Upper lobe of right lung (tissue), 1 donor: ENCODE data around the gene ZCCHC17. TPM values are rescaled to one million over a fixed set of nuclear protein-coding genes. Genes with fewer than 3 reads are reported as not detected.

ENCODE experiments used
- ATAC-seq: fragments of 200-7000 bp; cut with Tn5 transposase; one replicate; pipeline ENCODE4 v1.9.1; 2020; ENCODE audit warnings: mild to moderate bottlenecking, moderate library complexity
- DNase-seq: peaks from one replicate; pipeline ENCODE4 v3.0.0-alpha.2; 2020
- H3K27ac ChIP-seq: fragments of 200-600 bp; one replicate; pipeline ENCODE4 v1.8.0; 2022
- H3K27me3 ChIP-seq: fragments of 200-600 bp; one replicate; pipeline ENCODE4 v1.8.0; 2022; ENCODE audit warnings: mild to moderate bottlenecking
- H3K36me3 ChIP-seq: fragments of 200-600 bp; one replicate; pipeline ENCODE4 v1.8.0; 2022
- H3K4me1 ChIP-seq: fragments of 200-600 bp; one replicate; pipeline ENCODE4 v1.8.0; 2022
- H3K4me3 ChIP-seq: fragments of 200-600 bp; one replicate; pipeline ENCODE4 v1.8.0; 2022; ENCODE audit warnings: mild to moderate bottlenecking
- H3K9me3 ChIP-seq: fragments of 200-600 bp; one replicate; pipeline ENCODE4 v1.8.0; 2022
- CTCF ChIP-seq: fragments of 200-600 bp; IDR thresholded peaks from one replicate; pipeline ENCODE4 v1.8.0; 2022; ENCODE audit warnings: antibody characterized with exemption
- intact Hi-C: fragments of 100-400 bp; cut with DNase I; formaldehyde crosslinking; loops from one replicate; pipeline ENCODE4 v1.11.0; 2022
- total RNA-seq: library from RNA; stranded (reverse); fragmentation: NEBNext Ultra II Directional; extraction: Animal tissue kit (Norgen Biotek cat#: 25700); gene quantifications from one replicate; pipeline ENCODE4 v1.2.1, GENCODE V29; 2021
- donor health status: DM: no; HTN: yes; CAD: no; lungs with severe emphysema.

ZCCHC17 gene
- total RNA-seq, 1 donor from 2014 or later: 16.0 TPM

- no peak overlapping the region for H3K4me3 ChIP-seq
- no peaks in the 10 kb centered on the region for H3K27me3 ChIP-seq
- no peaks in the 10 kb centered on the region for H3K9me3 ChIP-seq
- no peak overlapping the region for H3K27ac ChIP-seq
- TF ChIP-seq CTCF: no peak
- DNase-seq (no peak), ATAC-seq (no peak)
- peaks cover 26% of the 10 kb centered on the region for H3K36me3 ChIP-seq
- no peaks in the 10 kb centered on the region for H3K4me1 ChIP-seq
- intact Hi-C loops: no loop called here
These were observed 65.2 kb downstream of the ZCCHC17 start for GRCh38 chr1:31362032-31362431.

GRCh38 chr1:31364561-31365250 lies 67.9 kb downstream of the ZCCHC17 start:
- H3K27ac ChIP-seq: no peak overlapping the region
- no peaks in the 10 kb centered on the region for H3K9me3 ChIP-seq
- intact Hi-C loops: no loop called here
- H3K4me1 ChIP-seq: no peaks in the 10 kb centered on the region
- no peak for TF ChIP-seq CTCF
- H3K27me3 ChIP-seq: no peaks in the 10 kb centered on the region
- peaks cover 26% of the 10 kb centered on the region for H3K36me3 ChIP-seq
- DNase-seq (no peak), ATAC-seq (no peak)
- H3K4me3 ChIP-seq: no peak overlapping the region

- H3K9me3 ChIP-seq: no peaks in the 10 kb centered on the region
- DNase-seq: no peak
- peaks cover 26% of the 10 kb centered on the region for H3K36me3 ChIP-seq
- no peaks in the 10 kb centered on the region for H3K27me3 ChIP-seq
- intact Hi-C loops: no loop called here
- H3K4me1 ChIP-seq: no peaks in the 10 kb centered on the region
- peak; percentile 10 for ATAC-seq
- TF ChIP-seq CTCF: no peak
- no peak overlapping the region for H3K4me3 ChIP-seq
- H3K27ac ChIP-seq: no peak overlapping the region
These were observed 70.0 kb downstream of the ZCCHC17 start for GRCh38 chr1:31366796-31367195.

GRCh38 chr1:31368611-31369107 lies 71.8 kb downstream of the ZCCHC17 start:
- Histone ChIP-seq H3K4me3 (no peak overlapping the region), H3K9me3 (no peaks in the 10 kb centered on the region), H3K36me3 (peaks cover 21% of the 10 kb centered on the region), H3K27me3 (no peaks in the 10 kb centered on the region), H3K4me1 (peaks cover 9% of the 10 kb centered on the region), H3K27ac (no peak overlapping the region)
- intact Hi-C loops: no loop called here
- no peak for TF ChIP-seq CTCF
- ATAC-seq: peak; percentile 39
- DNase-seq: no peak

- Histone ChIP-seq H3K27me3 (no peaks in the 10 kb centered on the region), H3K4me1 (peaks cover 14% of the 10 kb centered on the region), H3K4me3 (no peak overlapping the region), H3K9me3 (no peaks in the 10 kb centered on the region), H3K36me3 (peaks cover 8% of the 10 kb centered on the region), H3K27ac (no peak overlapping the region)
- no peak for ATAC-seq
- intact Hi-C loops: no loop called here
- no peak for DNase-seq
- no peak for TF ChIP-seq CTCF
These were observed 73.2 kb downstream of the ZCCHC17 start for GRCh38 chr1:31370021-31370420.
